Panc1 (cell line): ENCODE results near the gene CLEC16A. TPM values are rescaled to one million over a fixed set of nuclear protein-coding genes. Genes with fewer than 3 reads are reported as not detected.

Experiments used
- ATAC-seq: fragments of 200-7000 bp; cut with Tn5 transposase; 2 replicates; pipeline ENCODE4 v1.9.1; 2020; ENCODE audit warnings: mild to moderate bottlenecking, moderate library complexity
- BruUV-seq: library from RNA; stranded (reverse); fragments of 400-500 nt; replicated peaks from 2 replicates; lab custom pipeline; 2021; lab: Mats Ljungman, UMichigan
- CTCF ChIA-PET: fragments of 300-600 bp; sonication (Branson Sonifier 250); formaldehyde crosslinking; loops from one replicate; lab custom pipeline; 2022; ENCODE audit warnings: antibody characterized with exemption; lab: Charles Lee
- POLR2A ChIA-PET: fragments of 300-600 bp; sonication (Branson Sonifier 250); formaldehyde crosslinking; loops from one replicate; lab custom pipeline; 2022; ENCODE audit warnings: antibody characterized with exemption; lab: Charles Lee
- DNase-seq: peaks from one replicate; pipeline ENCODE4 v3.0.0-alpha.2; 2010; ENCODE audit warnings: low read depth, low spot score
- H3K27ac ChIP-seq: 2 replicates; pipeline ENCODE4 v1.5.1; 2011; ENCODE audit warnings: mild to moderate bottlenecking, low read length, inconsistent platforms
- H3K27me3 ChIP-seq: fragments of 200-500 bp; sonication (Bioruptor generic); 2 replicates; pipeline ENCODE4 v1.6.0; 2014; ENCODE audit warnings: low read length, inconsistent platforms; ENCODE audit not compliant: control insufficient read depth, insufficient read depth
- H3K36me3 ChIP-seq: fragments of 200-500 bp; sonication (Bioruptor generic); 2 replicates; pipeline ENCODE4 v1.5.1; 2014; ENCODE audit warnings: inconsistent platforms, mild to moderate bottlenecking, low read length, moderate library complexity; ENCODE audit not compliant: control insufficient read depth, insufficient read depth
- H3K4me1 ChIP-seq: 2 replicates; pipeline ENCODE4 v1.5.1; 2011; ENCODE audit warnings: inconsistent platforms, mild to moderate bottlenecking, low read length, moderate library complexity; ENCODE audit not compliant: control insufficient read depth, insufficient read depth
- H3K4me3 ChIP-seq, 2 experiments: 2 replicates each; pipeline ENCODE4 v1.5.1; 2011 to 2012; ENCODE audit warnings: low read depth in 2 of 2, low read length in 2 of 2, mild to moderate bottlenecking in 2 of 2, inconsistent platforms in 1 of 2, moderate library complexity in 1 of 2
- H3K9me3 ChIP-seq: fragments of 200-500 bp; sonication (Bioruptor generic); 2 replicates; pipeline ENCODE4 v1.5.1; 2014; ENCODE audit warnings: low read depth, mild to moderate bottlenecking, inconsistent platforms, low read length, moderate library complexity; ENCODE audit not compliant: control insufficient read depth, insufficient read depth
- POLR2AphosphoS5 ChIP-seq: IDR thresholded peaks from 2 replicates; pipeline ENCODE4 v1.6.1; 2012; ENCODE audit warnings: mild to moderate bottlenecking, low read depth, low read length, moderate library complexity
- SIN3A ChIP-seq: IDR thresholded peaks from 2 replicates; pipeline ENCODE4 v1.6.1; 2012; ENCODE audit warnings: low read depth, mild to moderate bottlenecking, low read length, moderate library complexity, borderline replicate concordance; ENCODE audit not compliant: insufficient read depth
- TCF7L2 ChIP-seq: IDR thresholded peaks from 2 replicates; pipeline ENCODE4 v1.6.1; 2011; ENCODE audit warnings: mild to moderate bottlenecking, low read depth, low read length, inconsistent platforms
- in situ Hi-C: cut with HindIII; loops from 2 replicates; pipeline ENCODE4 v1.10.0; 2016; ENCODE audit warnings: low sequenced_read_pairs, low pct_unique_long_range_greater_than_20kb
- intact Hi-C: fragments of 100-400 bp; cut with micrococcal nuclease; formaldehyde crosslinking; loops from one replicate; pipeline ENCODE4 v1.10.0; 2022; ENCODE audit not compliant: unreplicated experiment
- total RNA-seq: library from RNA; stranded (reverse); gene quantifications from one replicate; pipeline ENCODE4 v1.2.1, GENCODE V29; 2021; ENCODE audit not compliant: unreplicated experiment
- TF ChIP-seq, protein P1 (sequence below): fragments of 450-650 bp; IDR thresholded peaks from 2 replicates; pipeline ENCODE4 v1.5.1; 2017; ENCODE audit warnings: mild to moderate bottlenecking
- TF ChIP-seq, protein P2 (sequence below), 2 experiments: IDR thresholded peaks; 2 replicates each; pipeline ENCODE4 v1.6.1; 2011 to 2012; ENCODE audit warnings: low read depth in 2 of 2, control low read depth in 1 of 2, low read length in 1 of 2, mild to moderate bottlenecking in 1 of 2, moderate library complexity in 1 of 2; ENCODE audit not compliant: insufficient read depth in 1 of 2

The CLEC16A gene
- total RNA-seq, 1 experiment from 2014 or later: 21.0 TPM

DNA sequence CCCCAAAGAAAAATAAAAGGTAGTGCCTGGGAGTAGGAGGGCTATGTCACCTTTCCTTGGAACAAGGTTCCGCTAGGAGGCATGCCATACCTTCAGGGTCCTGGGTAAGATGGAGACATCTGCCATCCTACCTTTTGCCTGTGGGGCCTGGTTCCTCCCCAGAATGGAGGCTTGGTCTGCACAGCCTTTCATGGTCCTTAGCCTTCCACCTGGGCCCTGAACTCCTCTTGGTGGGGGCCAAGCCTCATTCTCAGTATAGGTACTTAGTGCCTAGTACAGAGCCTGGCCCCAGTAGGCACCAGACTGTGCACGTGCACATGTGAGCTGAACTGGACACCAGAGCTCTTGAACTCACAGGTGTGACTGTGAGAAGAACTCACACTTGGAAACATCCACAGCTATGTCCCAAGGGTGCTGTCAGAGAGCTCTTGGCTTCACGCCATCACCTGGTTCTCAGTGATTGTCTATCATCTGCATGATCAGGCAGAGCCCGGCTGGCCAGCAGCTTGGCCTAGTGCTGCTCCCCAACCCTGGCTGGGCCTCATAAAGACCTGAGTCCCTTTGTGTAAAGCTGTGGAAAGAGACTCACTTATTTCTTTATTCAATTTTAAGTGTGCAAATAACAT lies 168.5 kb downstream of the CLEC16A start:
- H3K4me3 ChIP-seq: no peak overlapping the region
- H3K4me1 ChIP-seq: no peaks in the 10 kb centered on the region
- no TSS peak for BruUV-seq
- in situ Hi-C loops: no loop called here
- CTCF ChIA-PET: no interaction called here
- H3K27me3 ChIP-seq: no peaks in the 10 kb centered on the region
- TF ChIP-seq, protein P1, sequence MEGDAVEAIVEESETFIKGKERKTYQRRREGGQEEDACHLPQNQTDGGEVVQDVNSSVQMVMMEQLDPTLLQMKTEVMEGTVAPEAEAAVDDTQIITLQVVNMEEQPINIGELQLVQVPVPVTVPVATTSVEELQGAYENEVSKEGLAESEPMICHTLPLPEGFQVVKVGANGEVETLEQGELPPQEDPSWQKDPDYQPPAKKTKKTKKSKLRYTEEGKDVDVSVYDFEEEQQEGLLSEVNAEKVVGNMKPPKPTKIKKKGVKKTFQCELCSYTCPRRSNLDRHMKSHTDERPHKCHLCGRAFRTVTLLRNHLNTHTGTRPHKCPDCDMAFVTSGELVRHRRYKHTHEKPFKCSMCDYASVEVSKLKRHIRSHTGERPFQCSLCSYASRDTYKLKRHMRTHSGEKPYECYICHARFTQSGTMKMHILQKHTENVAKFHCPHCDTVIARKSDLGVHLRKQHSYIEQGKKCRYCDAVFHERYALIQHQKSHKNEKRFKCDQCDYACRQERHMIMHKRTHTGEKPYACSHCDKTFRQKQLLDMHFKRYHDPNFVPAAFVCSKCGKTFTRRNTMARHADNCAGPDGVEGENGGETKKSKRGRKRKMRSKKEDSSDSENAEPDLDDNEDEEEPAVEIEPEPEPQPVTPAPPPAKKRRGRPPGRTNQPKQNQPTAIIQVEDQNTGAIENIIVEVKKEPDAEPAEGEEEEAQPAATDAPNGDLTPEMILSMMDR: no peak
- no peak for TF ChIP-seq TCF7L2
- TF ChIP-seq POLR2AphosphoS5: no peak
- TF ChIP-seq SIN3A: no peak
- TF ChIP-seq, protein P2, sequence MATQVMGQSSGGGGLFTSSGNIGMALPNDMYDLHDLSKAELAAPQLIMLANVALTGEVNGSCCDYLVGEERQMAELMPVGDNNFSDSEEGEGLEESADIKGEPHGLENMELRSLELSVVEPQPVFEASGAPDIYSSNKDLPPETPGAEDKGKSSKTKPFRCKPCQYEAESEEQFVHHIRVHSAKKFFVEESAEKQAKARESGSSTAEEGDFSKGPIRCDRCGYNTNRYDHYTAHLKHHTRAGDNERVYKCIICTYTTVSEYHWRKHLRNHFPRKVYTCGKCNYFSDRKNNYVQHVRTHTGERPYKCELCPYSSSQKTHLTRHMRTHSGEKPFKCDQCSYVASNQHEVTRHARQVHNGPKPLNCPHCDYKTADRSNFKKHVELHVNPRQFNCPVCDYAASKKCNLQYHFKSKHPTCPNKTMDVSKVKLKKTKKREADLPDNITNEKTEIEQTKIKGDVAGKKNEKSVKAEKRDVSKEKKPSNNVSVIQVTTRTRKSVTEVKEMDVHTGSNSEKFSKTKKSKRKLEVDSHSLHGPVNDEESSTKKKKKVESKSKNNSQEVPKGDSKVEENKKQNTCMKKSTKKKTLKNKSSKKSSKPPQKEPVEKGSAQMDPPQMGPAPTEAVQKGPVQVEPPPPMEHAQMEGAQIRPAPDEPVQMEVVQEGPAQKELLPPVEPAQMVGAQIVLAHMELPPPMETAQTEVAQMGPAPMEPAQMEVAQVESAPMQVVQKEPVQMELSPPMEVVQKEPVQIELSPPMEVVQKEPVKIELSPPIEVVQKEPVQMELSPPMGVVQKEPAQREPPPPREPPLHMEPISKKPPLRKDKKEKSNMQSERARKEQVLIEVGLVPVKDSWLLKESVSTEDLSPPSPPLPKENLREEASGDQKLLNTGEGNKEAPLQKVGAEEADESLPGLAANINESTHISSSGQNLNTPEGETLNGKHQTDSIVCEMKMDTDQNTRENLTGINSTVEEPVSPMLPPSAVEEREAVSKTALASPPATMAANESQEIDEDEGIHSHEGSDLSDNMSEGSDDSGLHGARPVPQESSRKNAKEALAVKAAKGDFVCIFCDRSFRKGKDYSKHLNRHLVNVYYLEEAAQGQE (IDR thresholded peaks at IDR 0.05; ENCODE audit: insufficient read depth in 1 of 2, low read depth in 2 of 2, low read length in 1 of 2): no peak
- no peak for DNase-seq
- H3K9me3 ChIP-seq: no peaks in the 10 kb centered on the region
- H3K36me3 ChIP-seq: no peaks in the 10 kb centered on the region
- POLR2A ChIA-PET: no interaction called here
- no peak overlapping the region for H3K27ac ChIP-seq
- ATAC-seq: no peak
- intact Hi-C loops: no loop called here

DNA sequence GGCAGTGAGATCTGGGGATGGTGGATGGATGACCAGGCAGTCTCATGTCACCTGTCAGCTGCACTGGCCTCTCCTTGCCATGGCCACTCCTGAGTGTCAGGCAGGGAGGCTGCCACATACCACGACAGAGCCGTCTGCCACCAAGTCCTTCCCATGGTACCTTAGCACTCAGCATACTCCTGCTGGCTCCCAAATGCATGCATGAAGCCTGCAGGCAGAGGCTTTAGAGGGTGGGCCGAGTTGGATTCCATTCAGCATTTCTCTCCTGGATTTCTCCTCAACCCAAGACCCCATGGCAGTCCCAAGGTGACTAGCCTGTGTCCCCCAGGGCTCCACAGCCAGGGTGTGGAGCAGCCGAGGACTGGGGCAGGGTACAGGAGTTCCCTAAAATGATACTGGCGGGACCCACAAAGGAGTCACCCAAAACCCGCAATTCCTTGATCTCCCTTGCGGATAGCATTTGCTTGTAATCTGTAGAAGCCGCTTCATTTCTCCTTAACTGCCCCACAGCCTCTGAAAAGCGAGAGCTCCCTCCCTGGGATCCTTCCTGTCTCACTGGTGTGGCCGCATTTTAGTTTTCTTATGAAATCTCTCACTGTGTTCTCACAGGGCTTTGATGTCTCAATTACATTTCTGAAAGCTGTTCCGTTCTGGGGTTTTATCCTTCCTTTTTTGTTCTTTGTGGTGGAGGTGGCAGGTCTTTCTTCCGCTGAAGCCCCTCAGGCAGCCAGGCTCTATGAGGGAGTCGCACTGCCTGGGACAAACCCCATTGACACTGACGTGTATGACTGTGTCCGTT lies 170.2 kb downstream of the CLEC16A start:
- no TSS peak for BruUV-seq
- no peak for ATAC-seq
- TF ChIP-seq, protein P1: no peak
- TF ChIP-seq, protein P2 (IDR thresholded peaks at IDR 0.05; ENCODE audit: insufficient read depth in 1 of 2, low read depth in 2 of 2, low read length in 1 of 2): no peak
- TF ChIP-seq TCF7L2 (no peak), POLR2AphosphoS5 (no peak), SIN3A (no peak)
- no peak for DNase-seq
- in situ Hi-C loops (no loop called here), intact Hi-C loops (no loop called here)
- Histone ChIP-seq H3K27me3 (no peaks in the 10 kb centered on the region), H3K4me1 (no peaks in the 10 kb centered on the region), H3K27ac (no peak overlapping the region), H3K9me3 (no peaks in the 10 kb centered on the region), H3K4me3 (no peak overlapping the region), H3K36me3 (no peaks in the 10 kb centered on the region)
- CTCF ChIA-PET: no interaction called here
- POLR2A ChIA-PET: no interaction called here
